OCI-M1 (cell line): ENCODE measurements around the gene FILIP1.

Experiments
- DNase-seq: peaks from one replicate; lab custom pipeline; 2025; lab: John Stamatoyannopoulos, UW

FILIP1 gene

GRCh38 chr6:75493400-75494064 is at the start of gene FILIP1:
FILIP1 (minus strand) TSS chr6:75493800; CDS start chr6:75414972, 78,828 bp downstream.
- DNase-seq: no peak

- no peak for DNase-seq
Measured at GRCh38 chr6:75543311-75543710, 49.7 kb upstream of the FILIP1 start.

DNA sequence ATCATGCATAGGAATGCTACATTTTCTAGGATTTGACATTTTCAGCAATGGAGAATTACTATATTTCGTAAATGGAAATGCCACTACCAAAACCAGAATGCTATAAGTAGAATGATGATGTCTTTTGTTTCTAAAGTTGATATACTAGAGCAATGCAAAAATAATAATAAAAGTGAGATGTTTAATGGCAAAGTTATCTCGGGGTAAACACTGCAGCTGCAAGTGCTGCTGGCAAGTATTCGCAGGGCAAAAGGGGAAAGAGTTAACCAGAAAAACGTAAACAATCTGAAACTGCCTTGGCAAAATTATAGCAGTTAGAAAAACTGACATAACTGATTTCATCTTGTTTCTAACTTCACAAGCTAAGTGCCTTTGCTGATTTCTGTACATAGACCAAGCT is 45.5 kb upstream of the FILIP1 start:
- no peak for DNase-seq

- DNase-seq: no peak
Measured at GRCh38 chr6:75532521-75532920, 38.9 kb upstream of the FILIP1 start.

DNA sequence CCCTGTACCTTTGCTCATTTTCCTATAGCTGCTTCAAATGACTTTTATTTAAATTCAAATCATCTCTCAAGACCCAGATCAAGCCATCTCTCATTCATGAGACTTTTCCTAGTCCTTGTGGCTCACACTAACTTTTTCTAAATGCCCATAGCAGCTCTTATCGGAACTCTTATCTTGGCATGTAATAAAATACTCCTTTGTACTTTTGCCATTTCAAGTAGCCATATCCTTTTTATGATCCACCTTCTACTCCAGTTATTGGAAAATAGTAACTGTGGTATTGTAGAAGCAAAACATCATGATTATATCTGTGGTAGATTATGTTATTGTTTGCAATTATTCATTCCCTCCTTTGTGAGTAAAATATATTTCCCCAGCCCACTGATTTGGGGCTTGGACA is 37.6 kb upstream of the FILIP1 start:
- DNase-seq: no peak

DNA sequence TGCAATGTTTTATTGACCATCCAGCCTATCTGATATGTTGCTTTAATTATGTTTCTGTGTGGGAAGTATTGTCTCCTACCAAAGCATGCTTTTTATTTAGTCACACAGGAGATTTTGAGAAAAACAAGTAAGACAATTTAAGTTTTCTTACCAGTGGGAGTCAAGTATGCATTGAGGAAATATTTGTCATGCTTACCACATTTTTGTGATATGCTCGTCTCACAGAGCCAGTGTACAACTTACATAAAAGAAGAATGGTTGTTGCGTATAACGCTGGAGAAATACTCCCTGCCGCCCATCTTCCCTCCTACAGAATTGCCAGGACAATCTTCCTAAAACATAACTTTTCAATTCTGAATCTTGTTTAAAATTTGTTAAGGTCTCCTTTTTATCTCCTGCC is 37.1 kb upstream of the FILIP1 start:
- no peak for DNase-seq

DNA sequence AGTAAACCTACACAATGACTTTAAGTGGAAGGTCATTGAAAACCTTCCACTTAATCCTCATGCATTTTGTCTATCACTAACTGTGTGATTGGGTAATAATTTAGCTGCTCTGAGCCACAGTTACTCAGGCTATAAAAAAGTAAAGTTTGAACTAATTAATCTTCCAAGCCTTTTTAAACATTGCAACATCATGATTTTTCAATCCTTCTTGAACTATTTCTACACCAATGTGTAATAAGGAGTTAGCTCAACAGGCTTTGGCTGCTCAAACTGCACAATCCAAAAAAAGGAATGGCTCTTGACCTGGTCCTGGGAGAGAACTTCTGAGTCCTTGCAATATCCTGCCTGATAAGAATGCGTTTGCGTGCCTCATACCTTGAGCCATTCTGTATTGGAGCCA is 34.8 kb upstream of the FILIP1 start:
- DNase-seq: no peak

DNA sequence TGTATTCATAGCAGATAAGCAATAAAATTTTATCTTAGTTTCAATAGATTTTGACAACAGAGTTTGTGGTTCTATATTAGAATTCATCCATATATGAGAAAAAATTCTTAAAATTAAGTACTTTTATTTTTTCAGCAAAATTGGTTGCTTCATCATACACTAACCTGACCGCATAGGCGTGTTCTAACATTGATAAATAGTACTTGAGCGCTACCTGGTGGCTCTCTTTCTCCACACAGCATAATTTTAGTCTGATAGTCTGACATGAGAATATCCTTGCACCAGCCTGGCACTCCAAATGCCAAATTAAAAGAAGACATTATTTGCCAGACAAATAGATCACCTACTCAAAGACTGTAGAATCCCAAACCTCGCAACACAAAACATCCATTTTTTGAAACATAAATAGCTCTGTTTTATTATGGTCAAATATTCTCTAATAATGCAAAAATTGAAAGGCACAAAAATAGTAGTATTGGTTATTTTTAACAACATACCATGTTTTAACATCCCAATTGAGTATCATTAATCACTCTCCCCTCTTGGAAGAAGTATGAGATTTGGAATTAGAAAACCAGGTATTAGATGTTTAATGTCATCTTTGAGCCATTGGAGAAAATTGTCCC is 33.0 kb upstream of the FILIP1 start:
- peak; percentile 90 for DNase-seq

DNA sequence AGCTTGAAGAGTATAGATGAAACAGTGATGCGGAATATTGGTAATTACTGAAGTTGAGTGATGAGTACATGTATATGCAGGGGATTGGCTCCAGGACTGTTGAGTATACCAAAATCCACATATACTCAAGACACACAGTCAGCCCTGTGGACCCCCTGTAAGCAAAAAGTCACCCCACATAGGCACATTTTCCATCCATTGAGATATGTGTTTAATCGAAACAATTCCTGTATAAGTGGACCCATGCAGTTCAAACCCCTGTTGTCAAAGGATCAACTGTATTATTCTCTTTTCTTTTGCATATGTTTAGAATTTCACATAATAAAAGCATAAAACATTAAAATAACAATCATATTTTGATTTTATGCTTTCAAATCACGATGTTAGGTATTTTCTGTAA is 32.1 kb upstream of the FILIP1 start:
- no peak for DNase-seq

DNA sequence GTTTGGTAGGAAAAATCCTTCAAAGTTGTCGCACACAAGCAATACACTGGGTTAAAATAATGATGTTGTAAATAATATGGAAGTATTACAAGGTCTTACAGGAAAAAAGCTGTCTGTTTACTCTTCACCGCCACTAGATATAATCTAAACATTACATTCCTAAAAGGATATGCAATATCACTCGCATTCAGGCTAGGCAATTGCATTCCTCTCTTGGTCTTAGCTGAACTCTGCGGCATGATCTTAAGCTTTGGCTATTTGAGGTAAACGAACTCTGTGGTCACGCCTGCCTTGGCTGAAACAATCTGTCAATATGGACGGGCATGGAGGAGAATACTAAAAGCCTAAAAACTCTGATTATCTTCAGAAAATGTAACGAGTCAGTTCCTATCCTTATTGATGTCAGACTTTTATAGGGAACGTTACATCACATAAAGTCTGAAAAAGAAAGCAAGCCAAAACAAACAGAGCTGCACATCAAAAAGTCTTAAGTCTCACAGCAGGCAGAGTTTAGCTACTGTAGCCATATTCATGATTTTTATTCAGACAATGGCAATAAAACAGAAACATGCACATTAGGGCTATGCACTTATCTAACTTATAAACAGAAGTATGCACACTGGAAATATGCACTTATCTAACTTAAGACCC is 30.8 kb upstream of the FILIP1 start:
- DNase-seq: peak; percentile 57

- DNase-seq: no peak
Measured at GRCh38 chr6:75516757-75517156, 23.2 kb upstream of the FILIP1 start.

DNA sequence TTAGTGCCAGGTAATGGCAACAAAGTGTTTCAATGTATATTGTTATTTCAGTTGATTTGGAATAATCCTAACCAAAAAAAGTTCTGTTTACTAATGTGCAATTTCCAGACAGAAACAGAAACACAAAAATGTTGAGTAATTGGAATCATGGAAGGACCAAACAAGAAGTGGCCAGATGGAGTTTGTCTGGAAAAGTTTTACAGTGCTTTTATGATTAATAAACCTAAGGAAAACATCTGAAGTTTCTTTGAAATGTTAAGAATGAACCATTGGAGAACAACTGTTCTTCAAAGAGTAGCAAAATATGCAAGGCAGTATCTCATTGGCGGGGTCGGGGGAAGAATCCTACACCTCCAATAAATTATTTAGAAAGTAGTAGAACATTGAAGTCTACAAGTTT is 19.0 kb upstream of the FILIP1 start:
- DNase-seq: no peak

DNA sequence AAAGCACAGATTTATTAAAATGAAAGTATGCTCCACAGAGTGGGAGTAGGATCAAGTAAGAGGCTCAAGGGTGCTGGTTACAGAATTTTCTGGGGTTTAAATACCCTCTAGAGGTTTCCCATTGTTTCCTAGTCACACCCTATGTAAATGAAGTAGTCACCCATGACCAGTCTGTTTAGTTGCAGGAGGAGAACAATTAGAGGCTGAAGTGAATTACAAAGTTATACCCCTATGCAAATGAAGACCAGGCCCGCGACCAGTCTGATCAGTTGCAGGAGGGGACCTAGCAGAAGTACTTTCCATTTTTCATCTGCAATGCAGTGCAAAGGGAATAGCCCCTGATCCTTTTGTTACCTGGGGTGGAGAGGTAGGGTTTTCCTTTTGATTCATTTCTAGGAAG is 11.8 kb upstream of the FILIP1 start:
- no peak for DNase-seq

DNA sequence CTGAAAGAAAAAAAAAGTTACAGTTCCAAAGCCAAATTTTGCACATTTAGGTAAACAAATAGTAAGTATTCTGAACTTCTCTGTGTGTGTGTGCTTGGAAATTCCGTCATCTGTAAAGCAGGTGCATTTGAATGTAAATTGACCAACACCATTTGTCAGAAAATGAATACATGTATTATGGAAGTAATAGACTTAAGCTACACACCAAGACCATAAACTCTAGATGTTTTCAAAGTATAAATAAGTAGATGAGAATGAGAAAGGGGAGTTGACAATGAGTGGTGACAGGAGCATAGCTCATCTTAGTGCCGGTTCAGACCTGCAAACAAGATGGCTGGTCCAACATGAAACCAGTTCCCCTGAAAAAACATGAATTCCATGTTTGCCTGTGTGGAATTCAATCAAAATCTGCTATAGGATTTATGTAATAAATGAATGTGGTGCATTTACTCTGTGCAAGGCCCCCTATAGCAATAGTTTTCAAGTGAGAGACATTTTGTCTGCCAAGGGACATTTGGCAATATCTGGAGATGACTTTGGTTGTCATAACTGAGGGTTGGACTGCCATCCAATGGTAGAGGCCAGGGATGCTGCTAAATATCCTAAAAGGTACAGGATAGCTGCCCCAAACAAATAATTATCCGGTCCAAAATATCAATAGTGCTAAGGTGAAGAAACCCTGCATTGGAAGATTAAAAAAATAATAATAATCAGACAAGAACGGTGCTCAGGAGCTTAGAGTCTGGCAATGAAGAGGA is 11.0 kb upstream of the FILIP1 start:
- DNase-seq: peak; percentile 55

- DNase-seq: no peak
Measured at GRCh38 chr6:75503291-75503690, 9.7 kb upstream of the FILIP1 start.

DNA sequence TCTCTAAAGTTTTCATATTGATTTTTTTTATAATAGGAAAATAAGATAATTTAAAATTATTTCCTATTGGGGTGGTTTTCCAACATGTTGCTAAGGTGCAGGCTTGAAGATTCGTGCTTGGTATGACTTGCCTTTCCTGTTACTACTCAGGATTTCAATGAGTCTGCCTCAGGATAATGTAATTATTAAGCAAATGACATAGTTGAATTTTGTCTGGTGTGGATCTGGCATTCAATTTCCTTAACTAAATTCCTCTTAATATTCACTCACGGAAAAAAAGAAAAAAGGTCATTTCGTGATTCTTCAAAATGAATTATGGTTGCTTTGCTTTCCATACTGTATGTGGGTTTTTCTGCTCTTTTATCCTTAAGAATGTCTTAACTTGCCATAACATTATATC is 9.3 kb upstream of the FILIP1 start:
- no peak for DNase-seq

DNA sequence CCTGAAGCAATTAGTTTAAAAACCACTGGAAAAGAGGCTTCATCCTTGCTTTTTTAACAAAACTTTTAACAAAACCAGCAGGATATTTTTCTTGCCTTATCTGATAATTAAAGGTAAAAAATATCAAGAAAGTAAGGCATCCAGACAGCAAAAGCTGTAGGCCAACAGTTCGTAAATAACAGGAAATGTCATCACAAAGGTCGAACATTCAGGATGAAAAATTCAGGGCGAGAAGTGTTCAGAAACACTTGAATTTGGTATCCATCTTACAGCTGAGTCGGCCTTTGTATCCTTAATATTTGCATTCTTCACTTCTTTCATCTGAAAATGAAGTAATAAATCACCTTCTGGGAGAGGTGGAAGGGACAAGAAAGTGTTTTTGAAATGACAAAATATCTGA is 8.2 kb upstream of the FILIP1 start:
- no peak for DNase-seq

- no peak for DNase-seq
Measured at GRCh38 chr6:75499640-75500039, 6.0 kb upstream of the FILIP1 start.

- DNase-seq: no peak
Measured at GRCh38 chr6:75498862-75499261, 5.3 kb upstream of the FILIP1 start.

DNA sequence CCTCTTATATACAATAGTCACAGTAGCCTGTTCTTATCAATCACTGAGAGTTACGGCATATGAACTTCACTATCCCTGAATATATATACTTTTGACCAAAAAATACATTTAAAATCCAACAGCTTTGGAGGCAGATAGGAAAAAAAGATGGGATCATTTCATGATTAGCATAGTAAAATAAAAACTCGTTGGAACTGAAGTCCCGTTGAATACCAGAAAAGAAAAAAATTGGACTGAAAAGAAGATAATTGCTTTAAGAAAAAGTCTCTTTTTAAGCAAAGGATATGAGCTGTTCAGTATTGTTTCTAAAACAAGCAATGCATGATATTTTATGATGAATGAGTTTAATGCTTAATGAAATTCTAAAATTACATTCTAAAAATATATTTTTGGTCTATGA is 4.4 kb upstream of the FILIP1 start:
- no peak for DNase-seq

DNA sequence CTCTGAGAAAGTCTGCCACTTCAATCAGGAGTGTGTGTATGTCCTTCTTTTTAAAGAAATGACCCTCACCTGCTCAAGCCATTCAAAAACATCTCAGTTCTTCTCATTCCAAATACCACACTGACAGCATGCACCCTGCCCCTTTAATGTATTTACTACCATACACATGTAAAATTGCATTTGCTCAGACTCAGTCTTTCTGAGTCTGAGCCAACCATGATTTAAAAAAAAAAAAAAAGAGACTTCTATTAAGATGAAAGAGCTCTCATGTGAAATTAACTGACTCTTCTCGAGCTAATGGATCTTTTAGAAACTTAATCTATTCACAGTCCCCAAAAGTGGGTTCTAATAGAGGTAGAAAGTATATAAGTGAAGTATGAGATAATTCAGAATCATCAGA is 1.4 kb upstream of the FILIP1 start:
- DNase-seq: no peak

DNA sequence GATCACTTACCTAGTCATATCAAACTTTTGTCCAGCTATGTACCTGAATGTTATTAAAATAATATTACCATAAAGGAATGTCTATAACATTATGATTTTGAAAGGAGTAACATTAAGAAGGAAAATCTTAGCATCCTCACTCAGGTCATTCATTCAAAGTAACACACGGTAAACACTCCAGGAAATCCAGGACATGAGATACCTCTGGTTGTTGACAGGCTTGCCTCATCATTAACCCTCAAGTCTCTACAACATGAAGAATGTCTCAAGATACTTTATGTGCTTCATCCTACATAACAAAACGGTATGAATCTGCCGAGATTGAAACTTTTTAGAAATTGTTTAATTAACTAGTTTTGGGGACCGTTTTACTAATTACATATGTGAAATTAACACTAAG is 690 bp upstream of the FILIP1 start:
- no peak for DNase-seq
